GM21390 (cell line): ENCODE data around the gene PANK4.
"Not testable (repeated sequence)": the region's sequence is repeated elsewhere in the genome, so short reads cannot be mapped to it uniquely, and the experiment has no call there.

Source experiments
- ATAC-seq: cut with Tn5 transposase; IDR thresholded peaks from one replicate; pipeline ENCODE4 v1.9.1; 2021; ENCODE audit not compliant: unreplicated experiment

Gene PANK4

GRCh38 chr1:2559509-2560298 lies 33.3 kb upstream of the PANK4 start:
- no peak for ATAC-seq

- ATAC-seq, result no peak
Observed at GRCh38 chr1:2558861-2559260, 32.5 kb upstream of the PANK4 start.

DNA sequence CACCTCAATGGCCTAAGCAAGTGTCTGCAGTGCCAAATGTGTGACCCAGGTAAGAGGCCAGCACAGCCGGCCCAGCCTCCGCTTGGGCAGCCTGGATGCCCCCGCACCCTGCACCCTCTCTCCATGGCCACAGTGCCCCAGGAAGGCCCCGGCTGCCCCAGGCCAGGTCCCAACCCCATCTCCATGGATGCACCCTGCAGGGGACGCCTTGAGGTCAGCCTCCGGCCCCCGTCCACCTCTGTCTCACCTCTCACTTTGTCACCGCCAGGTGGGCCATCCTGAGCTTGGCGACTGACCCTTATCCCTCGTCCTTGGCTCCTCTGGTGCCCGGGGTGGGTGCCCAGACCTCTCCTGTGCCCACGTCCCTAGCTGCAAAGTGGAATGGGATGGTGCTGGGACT lies 32.0 kb upstream of the PANK4 start:
- no peak for ATAC-seq

- no peak for ATAC-seq
Observed at GRCh38 chr1:2557482-2558400, 31.3 kb upstream of the PANK4 start.

- peak; percentile 20 for ATAC-seq
Observed at GRCh38 chr1:2556678-2557481, 30.5 kb upstream of the PANK4 start.

DNA sequence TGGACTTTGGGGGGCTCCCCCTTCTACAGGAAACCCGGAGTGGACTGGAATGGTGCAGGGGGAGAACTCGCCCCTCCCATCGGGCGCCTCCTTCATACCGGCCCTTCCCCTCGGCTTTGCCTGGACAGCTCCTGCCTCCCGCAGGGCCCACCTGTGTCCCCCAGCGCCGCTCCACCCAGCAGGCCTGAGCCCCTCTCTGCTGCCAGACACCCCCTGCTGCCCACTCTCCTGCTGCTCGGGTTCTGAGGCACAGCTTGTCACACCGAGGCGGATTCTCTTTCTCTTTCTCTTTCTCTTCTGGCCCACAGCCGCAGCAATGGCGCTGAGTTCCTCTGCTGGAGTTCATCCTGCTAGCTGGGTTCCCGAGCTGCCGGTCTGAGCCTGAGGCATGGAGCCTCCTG lies 29.9 kb upstream of the PANK4 start, which contains the start of gene TNFRSF14:
Gene TNFRSF14, plus strand, starts transcription at position 95 of the 401 bp plus-strand sequence. Its CDS starts 294 bp downstream, at position 389.
- ATAC-seq, result peak; percentile 30

DNA sequence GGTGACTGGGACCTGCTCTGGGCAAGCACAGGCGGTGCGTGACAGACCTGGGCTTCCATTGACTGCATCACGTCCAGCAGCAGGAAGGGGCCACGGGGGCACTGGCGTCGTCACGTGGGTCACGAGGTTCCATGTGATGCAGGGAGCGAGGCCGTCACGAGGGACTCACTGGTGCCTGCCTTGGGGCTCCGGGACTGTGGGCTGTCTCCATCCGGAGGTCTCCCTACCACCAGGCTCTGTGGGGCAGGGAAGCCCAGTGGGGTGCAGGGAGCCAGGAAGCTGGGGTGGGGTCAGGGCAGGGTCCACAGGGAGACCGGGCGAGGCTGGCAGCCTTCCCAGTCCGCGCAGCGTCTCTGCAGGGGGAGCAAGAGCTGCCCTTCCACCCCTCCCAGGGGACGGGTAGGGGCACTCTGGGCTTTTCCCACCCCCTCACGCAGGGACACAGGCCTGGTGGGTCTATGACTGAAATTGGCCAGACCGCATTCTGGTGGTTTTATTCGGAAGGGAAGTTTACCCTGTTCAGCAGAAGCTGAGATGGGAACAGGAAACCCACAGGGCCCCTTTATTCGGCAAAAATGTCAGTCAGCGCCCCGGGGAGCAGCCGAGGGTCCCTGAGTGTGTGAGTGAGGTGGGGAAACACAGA lies 29.4 kb upstream of the PANK4 start:
- peak; percentile 32 for ATAC-seq

DNA sequence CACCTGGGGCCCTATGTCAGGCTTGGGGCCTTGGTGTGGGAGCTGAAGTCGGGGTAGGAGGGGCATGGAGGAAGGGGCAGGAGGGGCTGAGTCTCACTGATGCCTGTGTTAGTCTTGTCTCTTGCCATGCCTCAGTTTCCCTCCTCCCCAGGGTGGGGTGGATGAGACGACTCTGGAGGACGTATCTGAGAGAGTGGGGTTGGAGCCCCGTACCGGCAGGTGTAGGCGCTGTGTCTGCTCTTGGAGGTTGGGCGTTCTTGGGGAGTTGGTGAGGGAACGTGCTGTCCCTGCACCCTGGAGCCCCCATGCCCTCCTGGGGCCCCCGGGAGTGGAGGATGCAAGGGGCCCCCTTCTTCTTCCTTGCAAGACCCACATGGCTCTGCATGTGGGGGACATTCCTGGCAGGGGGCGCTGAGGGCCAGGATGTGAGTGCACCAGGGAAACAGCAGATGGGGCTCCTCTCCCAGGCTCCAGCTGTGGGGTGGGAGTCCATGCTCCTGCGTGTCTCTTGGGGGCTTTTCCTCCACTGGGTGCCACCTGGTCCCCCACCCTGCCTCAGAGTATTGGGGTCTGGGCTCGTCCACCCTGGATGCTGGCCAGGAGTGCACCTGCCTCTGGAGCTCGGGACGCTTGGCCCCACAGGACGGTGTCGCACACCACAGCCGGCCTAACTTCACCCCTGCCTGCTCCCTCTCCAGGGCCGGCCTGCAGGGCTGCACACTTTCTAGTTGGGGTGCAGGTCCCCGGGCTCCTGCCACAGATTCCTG lies 28.4 kb upstream of the PANK4 start:
- no peak for ATAC-seq

DNA sequence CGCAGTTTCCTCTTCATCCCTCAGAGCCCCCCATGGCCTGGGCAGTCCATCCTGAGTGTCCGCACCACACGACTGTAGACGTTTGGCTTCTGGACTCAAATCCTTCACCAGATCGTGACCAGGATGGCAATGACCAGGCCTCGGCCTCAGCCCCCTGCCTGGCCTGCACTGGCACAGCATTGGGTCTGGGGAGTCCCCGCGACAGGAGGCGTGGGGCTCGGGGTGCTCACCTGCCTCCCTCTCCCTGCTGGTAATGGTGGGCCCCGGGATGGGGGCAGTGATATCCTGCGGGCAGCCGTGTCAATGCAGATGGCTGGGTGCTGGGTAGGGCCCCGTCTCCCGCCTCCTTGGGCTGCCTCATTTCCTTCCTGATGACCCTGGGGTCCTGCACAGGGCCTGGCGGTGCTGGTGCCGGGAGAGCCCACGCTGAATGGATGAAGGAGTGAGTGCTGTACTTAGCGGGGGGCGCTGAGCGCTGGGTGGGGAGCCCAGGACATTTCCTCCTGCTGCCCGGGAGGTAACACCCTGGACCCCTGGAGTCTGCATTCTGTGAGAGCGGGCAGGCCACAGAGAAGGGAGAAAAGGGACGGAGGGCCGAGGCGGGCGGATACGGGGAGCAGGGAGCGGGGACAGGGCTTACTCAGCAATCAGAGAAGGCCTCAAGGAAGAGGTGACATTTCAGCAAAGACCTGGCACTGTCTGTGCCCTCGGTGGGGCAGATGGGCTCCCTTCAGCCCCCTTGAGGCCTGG lies 27.6 kb upstream of the PANK4 start:
- ATAC-seq, result no peak

DNA sequence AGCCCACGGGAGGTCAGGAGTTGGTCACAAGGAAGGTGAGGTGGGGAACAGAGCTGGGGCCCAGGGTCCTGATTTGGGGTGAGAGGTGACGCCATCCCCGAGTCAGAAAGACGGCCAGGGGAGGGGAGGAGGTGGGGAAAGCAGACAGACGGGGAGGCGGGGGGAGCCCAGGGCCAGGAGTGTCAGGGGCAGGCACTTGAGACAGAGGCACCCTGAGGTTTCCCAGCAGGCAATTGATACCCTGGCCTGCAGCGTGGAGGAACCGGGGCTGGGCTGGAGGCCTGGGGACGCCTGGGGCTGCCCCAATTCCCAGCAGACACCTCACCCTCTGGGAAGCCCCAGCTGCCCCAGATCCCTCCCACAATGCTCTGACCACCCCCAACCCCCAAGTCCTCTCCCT lies 26.7 kb upstream of the PANK4 start:
- ATAC-seq, result not testable (repeated sequence)

DNA sequence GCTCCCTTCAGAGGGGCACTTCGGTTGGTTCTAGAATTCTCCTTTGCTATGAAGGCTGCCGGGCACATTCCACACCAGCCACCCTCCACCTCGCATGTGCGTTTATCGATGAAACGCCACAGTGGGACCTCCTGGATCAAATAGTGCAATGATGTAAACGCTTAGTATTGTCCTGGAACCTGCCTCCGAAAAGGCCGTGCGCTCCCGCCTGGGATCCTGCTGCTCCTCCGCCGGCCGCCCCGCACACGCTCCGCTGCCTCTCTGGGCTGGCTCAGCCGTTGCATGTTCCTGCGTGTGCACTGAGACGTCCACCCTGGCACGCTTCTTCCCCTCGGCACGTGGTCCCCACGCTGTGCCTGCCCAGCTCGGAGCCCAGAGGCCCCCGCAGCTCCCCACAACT lies 25.8 kb upstream of the PANK4 start:
- ATAC-seq, result no peak

GRCh38 chr1:2551544-2551943 lies 25.1 kb upstream of the PANK4 start:
- not testable (repeated sequence) for ATAC-seq

- not testable (repeated sequence) for ATAC-seq
Observed at GRCh38 chr1:2550309-2550861, 24.0 kb upstream of the PANK4 start.

- ATAC-seq, result not testable (repeated sequence)
Observed at GRCh38 chr1:2549367-2550029, 23.1 kb upstream of the PANK4 start.

GRCh38 chr1:2548068-2548589 lies 21.7 kb upstream of the PANK4 start:
- no peak for ATAC-seq

DNA sequence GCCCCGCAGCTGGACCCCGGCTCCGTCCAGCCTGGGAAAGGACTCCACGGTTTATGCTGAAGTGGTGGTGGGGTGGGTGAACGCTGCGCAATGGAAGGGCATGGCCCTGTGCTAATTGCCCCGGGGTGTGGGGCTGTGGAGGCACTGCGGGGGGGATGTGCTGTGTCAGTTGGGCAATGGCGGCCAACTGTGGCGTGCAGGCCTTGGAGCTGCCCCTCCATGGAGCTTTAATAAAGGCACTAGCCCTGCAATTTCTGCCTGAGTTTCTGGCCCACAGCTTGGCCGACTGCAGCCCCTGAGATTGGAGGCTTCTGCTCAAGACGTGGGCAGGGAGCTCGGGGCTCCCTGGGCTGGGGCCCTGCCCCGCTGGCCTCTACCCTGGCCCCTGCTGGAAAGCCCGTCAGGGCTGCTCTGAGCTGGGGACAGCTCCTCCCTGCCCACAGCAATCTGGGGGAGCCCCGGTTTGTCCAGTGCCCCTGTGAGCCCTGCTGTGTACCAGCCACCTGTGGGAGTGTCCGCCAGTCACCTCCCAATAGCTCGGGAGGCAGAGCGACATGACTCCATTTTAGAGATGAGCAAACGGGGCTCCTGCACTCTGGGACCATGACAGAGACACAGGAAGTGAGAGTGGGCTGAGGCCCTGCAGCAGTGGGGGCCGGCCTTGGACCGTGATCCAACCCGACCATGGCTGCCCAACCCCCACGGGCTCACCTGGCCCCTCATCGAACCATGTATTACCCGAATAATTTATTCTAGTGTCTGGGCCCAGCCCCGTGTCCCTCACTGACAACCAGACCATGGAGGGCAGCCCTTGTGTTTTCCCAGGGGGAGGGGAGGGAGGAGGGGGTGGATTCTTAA lies 21.0 kb upstream of the PANK4 start:
- peak; percentile 3 for ATAC-seq
